Activated CD8-positive, alpha-beta memory T cell treated with anti-CD3 and anti-CD28 coated beads for 36 hours (primary cell): ENCODE data around the gene CAB39L. TPM values are rescaled to one million over a fixed set of nuclear protein-coding genes. Genes with fewer than 3 reads are reported as not detected.
"Not testable (repeated sequence)": the region's sequence is repeated elsewhere in the genome, so short reads cannot be mapped to it uniquely, and the experiment has no call there.

Experiments used
- CTCF ChIA-PET: fragments of 350-600 bp; sonication (Branson Sonifier 250); formaldehyde crosslinking; loops from one replicate; lab custom pipeline; 2021; ENCODE audit warnings: antibody characterized with exemption; lab: Charles Lee
- POLR2A ChIA-PET: fragments of 350-600 bp; sonication (Branson Sonifier 250); formaldehyde crosslinking; loops from one replicate; lab custom pipeline; 2021; ENCODE audit warnings: antibody characterized with exemption; lab: Charles Lee
- total RNA-seq, 2 experiments: library from RNA; stranded (reverse); gene quantifications; one replicate each; pipeline ENCODE4 v1.2.3, GENCODE V29; 2021

CAB39L gene
- total RNA-seq, 2 experiments from 2014 or later = 5.6 to 5.7 TPM

DNA sequence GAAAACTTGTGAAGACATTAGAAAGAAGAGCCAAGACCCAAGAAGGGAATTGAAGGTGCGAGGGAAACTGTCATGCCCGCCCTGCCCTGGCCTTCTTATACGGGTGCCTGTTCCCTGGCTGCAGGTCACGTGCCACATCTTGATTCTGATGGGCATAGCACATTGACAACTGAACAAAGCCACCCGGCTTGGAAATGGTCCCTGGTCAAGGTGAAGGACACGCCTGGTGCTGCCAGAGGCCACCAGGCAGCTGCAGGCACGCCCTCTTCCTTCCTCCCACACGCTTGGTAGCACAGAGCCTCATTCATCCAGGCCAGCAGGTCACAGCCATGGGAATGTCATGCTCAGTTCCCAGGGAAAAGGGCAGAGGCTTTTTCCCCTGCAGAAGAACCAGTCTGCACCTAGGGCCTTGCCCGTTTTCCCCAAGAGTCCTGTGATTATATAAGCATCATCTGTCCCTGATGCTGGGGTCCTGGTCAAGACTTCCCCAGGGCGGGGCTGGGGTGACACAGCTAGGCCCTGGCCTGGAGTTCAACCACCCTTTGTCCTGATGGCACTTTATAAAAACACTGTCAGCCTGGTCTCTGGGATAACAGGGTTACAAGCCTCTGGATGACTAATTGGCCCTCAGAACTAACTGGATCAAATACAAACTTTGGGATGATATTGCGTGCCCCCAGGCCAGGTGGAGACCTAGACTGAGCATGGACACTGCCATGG lies 140.2 kb downstream of the CAB39L start:
- ChIA-PET CTCF (no interaction called here), POLR2A (interaction anchor here (0.6 kb wide), 1 partner anchor 203 kb away, joined by 6 read pairs; no protein-coding TSS in a partner anchor)

DNA sequence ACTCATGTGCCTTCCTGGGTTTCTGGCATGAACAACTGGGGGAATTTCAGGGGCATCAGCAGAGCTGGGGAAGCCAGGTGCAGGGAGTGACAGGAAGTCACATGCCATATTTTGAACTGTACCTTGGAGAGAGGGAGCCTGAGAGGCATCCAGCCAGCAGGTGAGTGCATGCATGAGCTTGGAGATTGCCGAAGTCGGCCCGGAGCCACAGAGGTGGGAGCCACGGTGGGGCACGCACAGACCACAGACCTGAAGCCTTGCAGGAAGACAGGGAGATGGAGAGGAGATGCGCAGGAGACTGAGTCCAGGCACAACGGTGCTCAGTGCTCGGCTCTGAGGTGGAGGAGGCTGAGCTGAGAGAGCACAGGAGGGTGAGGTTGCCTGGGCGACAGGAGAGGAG lies 141.0 kb downstream of the CAB39L start:
- ChIA-PET CTCF (interaction anchor here (1.3 kb wide), 1 partner anchor 304 kb away, joined by 4 read pairs; no protein-coding TSS in a partner anchor), POLR2A (interaction anchor here (0.6 kb wide), 1 partner anchor 204 kb away, joined by 6 read pairs; no protein-coding TSS in a partner anchor)

DNA sequence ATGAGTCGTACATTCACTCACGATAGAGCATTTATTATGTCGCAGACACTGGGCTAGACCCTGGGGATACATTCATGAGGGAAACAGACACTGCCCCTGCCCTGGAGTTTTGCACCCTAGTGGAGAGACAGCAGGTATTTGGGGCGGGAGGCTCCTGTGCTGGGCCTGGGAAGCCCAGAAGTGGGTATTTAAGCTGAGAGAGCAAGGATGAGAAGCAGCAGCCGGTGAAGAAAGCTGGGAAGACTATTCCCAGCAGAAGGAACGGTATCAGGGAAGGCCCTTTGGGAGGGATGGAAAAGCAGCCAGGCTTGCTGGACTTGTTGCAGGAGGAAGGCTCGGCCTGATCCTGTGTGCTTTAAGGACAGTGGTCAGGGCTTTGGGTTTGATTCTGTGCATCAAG lies 141.6 kb downstream of the CAB39L start:
- ChIA-PET CTCF (interaction anchor here (1.3 kb wide), 1 partner anchor 305 kb away, joined by 4 read pairs; no protein-coding TSS in a partner anchor), POLR2A (no interaction called here)

DNA sequence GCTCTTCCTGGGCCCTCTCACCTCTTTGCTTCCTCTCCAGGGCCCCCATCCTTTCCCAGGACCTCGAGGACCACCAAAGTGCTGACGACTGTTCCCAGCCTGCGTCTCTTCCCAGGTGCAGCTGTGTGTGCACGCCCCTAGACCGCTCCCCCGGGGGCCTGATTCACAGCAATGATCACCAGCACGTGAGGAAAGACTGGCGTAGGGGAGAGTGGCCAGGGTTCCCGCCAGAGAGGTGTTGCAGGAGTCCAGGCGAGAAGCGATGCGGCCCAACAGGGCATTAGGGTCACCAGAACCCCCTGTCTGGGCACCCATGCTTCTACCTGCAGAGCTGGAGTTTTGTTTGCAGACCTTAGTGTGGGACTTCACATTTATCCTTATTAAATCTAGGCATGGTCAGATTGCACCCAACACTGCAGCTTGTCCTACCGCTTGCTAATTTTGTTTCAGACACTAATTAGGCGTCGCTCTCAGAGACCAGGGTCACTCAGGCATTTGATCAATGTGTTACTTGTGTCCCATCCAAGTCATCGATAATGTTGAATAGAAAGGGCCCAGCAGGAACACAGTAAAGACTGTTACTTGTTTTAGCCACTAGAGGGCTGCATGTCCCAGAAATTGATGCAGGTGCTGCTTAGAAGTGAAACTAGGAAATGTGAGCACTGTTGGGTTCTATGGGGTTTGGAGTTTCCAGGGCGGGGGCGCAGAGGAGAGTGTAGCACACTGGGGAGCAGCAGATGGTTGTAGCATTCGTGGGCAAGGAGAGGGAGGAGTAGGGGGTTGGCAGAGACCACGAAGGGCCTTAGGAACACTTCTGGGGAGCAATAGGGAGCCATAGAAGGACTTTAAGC lies 142.9 kb downstream of the CAB39L start:
- ChIA-PET POLR2A (interaction anchor here (0.7 to 1.0 kb wide), 3 partner anchors 8 to 142 kb away, joined by 3 to 8 read pairs (median 5); partner anchors contain the start of gene CAB39L), CTCF (interaction anchor here (0.7 to 1.7 kb wide), 12 partner anchors 20 to 1377 kb away, joined by 3 to 8 read pairs (median 4); no protein-coding TSS in a partner anchor)

DNA sequence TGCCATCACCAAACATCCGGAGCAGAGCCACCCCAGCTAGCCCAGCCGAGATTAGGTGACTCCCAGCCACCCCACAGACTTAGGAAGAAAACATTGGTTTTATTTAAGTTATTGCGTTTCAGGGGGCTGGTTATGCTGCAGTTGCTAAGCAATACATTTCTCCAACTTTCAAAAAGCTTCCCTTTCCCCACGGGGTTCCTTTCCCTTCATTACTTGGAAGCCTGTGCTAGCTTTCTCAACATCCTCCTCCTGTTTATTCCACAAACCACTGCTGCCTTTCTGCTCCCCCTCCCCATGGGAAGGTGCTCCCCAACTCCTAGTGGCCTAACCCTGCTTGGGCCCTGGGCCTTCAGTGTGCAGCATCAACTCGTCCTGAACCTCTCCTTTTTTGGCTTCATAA lies 143.6 kb downstream of the CAB39L start:
- ChIA-PET POLR2A (interaction anchor here (1.0 kb wide), 1 partner anchor 143 kb away, joined by 3 read pairs; the partner anchor contains the start of gene CAB39L), CTCF (interaction anchor here (0.7 to 1.7 kb wide), 4 partner anchors 19 to 307 kb away, joined by 3 to 8 read pairs (median 4); no protein-coding TSS in a partner anchor)

DNA sequence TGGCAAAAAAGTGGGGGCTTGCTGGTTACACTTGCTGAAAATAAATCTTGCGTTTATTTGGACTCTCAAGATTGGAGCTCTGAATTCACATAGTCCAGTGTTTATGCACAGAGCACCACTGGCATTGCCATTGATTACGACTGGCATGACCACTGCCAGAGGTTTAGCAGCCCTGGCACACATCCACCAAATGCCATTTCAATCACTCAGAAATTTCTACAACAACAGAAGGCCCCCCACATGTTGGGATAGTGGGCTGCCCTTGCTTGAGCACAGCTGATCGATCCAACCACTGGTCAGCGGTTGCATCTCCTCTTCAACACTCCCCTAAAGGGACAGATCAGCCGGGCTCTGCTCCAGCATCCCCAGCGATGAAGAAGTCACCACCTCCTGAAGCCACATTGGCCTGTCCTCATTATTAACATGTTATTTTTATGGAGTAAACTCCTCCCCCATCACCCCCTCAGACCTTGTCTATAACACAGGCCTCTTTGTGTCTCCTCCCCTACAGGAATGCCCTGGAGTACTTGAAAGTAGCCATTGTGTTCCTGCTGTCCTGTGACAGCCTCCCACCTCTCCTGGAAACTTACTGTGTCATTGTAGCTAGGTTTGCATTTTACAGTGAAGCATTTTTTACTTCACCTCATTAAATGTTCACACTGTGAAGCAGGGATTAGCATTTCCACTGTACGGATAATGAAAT lies 144.8 kb downstream of the CAB39L start:
- ChIA-PET CTCF (interaction anchor here (1.0 kb wide), 1 partner anchor 304 kb away, joined by 5 read pairs; no protein-coding TSS in a partner anchor), POLR2A (no interaction called here)

DNA sequence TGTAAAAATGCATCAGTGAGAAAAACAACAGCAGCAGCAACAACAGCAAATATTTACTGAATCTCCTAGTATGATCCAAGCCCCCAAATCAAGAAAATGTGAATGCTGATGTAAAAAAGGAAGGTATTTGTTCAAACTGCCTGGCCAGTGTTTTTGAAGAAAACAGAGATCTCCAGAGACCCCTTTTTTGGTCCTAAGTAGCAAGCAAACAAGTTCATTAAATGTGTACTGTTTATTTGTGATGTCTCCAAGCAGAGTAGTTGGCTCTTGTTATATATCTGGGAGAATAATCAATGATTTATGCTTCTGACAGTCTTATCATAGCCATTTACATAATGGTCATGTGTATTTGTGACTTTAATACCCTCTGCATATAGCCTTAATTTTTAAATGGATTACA lies 145.4 kb downstream of the CAB39L start:
- ChIA-PET POLR2A (no interaction called here), CTCF (no interaction called here)

DNA sequence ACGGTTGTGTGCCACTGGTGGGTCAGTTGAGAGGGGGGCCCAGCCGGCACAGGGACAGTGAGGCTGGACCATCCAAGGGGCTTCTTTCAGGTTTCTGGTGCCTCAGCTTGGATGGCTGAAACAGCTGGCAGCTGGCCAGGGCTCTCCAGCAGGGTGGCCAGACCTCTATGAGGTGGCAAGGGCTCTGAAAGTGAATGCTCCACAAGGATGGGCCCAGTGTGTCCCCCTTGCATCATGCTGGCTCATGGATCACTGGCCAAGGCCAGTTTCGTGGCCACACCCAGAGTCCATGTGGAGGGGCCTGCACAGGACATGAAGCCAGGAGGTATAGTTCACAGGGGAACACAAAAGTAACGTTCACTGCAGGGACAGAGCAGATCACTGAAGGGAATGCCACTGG lies 146.5 kb downstream of the CAB39L start:
- POLR2A ChIA-PET = no interaction called here
- CTCF ChIA-PET = interaction anchor here (1.4 kb wide), 1 partner anchor 9 kb away, joined by 3 read pairs; no protein-coding TSS in a partner anchor

DNA sequence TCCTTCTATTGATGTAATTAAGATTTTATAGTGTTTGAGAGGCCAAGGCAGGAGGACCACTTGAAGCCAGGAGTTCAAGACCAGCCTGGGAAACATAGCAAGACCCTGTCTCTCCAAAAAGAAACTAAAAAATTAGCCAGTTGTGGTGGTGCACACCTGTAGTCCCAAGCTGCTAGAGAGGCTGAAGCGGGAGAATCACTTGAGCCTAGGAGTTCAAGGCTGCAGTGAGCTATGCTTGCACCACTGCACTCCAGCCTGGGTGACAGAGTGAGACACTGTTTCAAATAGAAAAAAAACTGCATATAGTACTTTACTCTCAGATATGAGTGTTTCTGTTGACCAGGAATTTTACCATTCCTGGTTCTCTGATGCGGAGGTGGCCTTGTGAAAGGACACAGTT lies 147.2 kb downstream of the CAB39L start:
- ChIA-PET POLR2A (no interaction called here), CTCF (interaction anchor here (1.0 to 1.6 kb wide), 3 partner anchors 10 to 16 kb away, joined by 3 to 5 read pairs (median 3); no protein-coding TSS in a partner anchor)

DNA sequence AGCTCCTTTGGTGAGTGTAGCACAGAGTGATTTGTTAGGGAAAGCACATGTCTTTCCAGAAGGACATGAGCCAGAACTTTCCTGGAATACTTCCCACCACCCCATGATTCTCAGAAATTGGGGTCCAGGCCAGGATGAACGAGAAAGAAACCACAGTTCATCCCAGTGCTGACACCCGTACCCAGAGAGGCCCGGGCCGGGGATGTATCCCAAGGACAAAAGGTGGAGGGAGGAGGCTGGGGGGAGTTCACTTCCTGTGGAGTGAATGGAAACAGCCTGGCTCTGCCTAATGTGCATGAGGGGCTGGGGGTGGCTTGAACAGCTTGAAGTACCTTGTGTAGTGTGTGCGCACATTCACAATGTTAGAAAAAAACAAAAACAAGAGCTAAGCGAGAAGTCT lies 148.6 kb downstream of the CAB39L start:
- CTCF ChIA-PET = interaction anchor here (1.6 kb wide), 1 partner anchor 15 kb away, joined by 5 read pairs; no protein-coding TSS in a partner anchor
- POLR2A ChIA-PET = no interaction called here

DNA sequence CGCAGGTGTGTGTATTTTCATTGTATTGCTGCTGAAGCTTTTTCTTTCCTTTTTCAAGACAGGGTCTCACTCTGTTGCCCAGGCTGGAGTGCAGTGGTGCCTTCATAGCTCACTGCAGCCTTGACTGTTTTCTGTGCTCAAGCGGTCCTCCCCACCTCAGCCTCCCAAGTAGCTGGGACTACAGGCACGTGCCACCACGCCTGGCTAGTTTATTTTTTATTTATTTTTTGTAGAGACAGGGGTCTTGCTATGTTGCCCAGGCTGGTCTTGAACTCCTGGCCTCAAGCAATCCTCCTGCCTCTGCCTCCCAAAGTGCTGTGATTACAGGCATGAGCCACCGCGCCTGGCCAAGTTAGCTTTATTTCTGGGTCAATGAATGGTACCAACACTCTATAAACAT lies 149.1 kb downstream of the CAB39L start:
- CTCF ChIA-PET, POLR2A ChIA-PET: not testable (repeated sequence)

DNA sequence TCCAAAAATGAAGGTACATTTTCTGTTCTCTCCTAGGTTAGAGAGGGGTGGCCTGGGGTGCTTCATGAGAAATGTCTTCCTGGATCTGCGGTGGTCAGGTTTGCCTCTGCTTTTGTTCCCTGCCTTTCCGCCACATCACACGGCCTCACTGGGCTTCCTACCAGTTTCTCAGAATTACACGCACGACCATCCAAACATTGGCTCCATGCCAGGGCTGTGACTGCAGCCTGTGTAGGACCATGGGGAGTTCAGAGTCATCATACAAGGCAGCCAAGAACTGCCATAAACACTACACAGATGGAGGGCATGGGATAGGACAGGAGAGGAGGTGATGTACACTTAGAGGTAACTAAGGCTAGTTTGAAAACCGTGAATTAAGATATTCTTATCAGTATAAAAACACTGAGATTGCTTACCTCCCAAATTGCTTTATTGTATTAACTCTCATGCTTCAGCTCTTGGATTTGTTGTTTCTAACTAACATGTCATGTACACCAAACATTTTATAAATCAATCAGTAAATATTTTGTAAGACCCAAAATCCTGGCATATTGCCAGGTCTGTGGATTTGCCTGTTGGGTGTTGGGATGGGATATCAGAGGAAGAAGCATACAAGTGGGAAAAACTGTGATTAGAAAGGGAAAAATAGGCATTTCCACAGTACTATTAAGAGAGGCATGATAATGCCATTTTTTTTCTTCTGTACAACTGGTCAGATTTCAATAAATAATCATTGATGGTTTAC lies 150.9 kb downstream of the CAB39L start:
- ChIA-PET POLR2A (interaction anchor here (0.6 kb wide), 2 partner anchors 9 to 98 kb away, joined by 3 to 8 read pairs; no protein-coding TSS in a partner anchor), CTCF (interaction anchor here (0.5 kb wide), 1 partner anchor 20 kb away, joined by 3 read pairs; no protein-coding TSS in a partner anchor)

DNA sequence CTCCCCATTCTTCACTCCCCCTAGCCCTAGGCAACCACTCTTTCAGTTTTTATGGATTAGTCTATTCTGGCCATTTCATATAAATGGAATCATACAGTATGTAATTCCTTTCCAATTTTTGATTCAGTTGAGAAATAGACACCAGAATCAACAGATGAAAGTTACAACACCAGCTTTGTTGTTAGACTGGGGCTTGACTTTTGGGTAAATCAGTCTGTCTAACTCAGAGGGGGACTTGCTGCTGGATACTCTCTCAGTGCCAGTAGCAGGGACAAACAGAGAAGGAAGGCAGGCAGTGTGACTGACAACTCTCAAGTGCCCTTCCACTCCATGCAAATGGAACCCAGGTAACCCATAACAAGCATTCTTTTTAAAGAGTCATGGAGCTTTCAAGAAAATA lies 155.4 kb downstream of the CAB39L start:
- ChIA-PET CTCF (no interaction called here), POLR2A (interaction anchor here (0.6 kb wide), 1 partner anchor 381 kb away, joined by 3 read pairs; no protein-coding TSS in a partner anchor)

DNA sequence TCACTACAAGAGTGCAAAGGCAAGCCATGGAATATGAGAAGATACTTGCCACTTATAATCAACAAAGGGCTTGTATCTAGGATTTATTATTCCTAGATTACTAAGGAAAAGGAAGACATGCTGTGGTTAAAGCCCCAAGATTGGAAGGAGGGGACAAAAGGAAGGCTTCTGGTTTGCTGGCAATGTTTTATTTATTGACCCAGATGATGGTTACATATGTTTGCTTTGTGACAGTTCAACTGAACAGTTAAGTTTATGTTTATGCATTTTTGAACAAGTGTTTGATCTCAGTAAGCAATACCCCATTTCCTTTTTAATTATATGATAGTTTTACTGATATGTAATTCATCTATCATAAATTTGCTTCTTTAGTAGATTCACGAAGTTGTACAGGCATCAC lies 155.9 kb downstream of the CAB39L start:
- POLR2A ChIA-PET = no interaction called here
- CTCF ChIA-PET = no interaction called here

DNA sequence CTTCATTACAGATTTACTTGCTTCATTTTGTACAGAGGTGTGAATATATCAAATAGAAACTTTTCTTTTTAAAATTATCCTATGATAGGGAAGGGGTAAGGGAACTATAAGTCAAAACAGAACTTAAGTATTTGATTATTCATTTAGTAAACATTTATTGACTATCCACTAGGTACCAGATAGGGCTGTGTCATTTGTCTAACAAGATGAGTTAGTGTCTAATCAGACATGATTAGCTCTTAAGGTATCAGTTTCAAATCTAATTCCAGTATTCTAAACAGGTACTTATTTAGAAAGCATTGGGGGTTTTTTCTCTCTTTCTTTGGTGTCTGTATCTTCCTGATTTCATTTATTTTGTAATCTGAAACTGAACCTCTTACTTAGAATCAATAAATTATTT lies 164.0 kb downstream of the CAB39L start:
- POLR2A ChIA-PET = interaction anchor here (1.0 kb wide), 1 partner anchor 32 kb away, joined by 3 read pairs; the partner anchor contains the start of gene CDADC1
- CTCF ChIA-PET = interaction anchor here (1.2 to 4.0 kb wide), 5 partner anchors 16 to 56 kb away, joined by 3 to 18 read pairs (median 7); partner anchors contain the start of gene CDADC1

DNA sequence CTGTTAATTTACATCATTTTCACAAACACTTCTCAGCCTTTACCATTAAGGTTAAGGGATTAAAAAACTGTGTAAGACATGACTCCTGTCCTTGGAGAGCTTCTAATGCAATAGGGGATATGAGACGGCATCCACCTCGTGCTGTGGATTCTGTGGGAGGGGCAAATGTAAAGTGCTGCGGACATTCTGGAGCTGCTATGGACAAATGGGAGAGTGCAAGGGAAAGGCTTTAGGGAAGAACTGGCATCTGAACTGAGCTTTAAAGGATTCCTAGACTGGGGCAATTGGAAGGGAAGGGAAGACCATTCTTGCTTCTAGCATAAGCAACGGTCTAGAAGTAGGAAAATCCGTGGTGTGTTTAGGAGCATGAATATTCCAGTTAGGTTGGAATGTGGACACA lies 164.8 kb downstream of the CAB39L start:
- ChIA-PET POLR2A (interaction anchor here (1.0 kb wide), 1 partner anchor 31 kb away, joined by 3 read pairs; the partner anchor contains the start of gene CDADC1), CTCF (interaction anchor here (3.7 to 4.0 kb wide), 2 partner anchors 31 to 39 kb away, joined by 13 to 18 read pairs; partner anchors contain the start of gene CDADC1)

DNA sequence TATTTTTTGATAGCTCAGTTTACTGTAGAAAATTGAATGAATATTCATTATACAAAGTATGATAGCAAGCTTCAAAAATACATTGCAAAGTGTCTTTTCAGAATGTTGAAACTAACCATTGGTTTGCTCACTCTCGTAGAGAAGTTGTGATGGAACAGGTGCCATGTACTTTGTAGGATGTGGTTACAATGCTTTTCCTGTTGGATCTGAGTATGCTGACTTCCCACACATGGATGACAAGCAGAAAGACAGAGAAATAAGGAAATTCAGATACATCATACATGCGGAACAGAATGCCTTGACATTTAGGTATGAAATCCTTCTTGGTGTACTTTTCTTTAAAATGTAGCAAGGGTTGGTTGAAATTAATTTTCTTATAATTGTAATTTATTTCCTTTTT lies 165.7 kb downstream of the CAB39L start:
- POLR2A ChIA-PET = no interaction called here
- CTCF ChIA-PET = no interaction called here

DNA sequence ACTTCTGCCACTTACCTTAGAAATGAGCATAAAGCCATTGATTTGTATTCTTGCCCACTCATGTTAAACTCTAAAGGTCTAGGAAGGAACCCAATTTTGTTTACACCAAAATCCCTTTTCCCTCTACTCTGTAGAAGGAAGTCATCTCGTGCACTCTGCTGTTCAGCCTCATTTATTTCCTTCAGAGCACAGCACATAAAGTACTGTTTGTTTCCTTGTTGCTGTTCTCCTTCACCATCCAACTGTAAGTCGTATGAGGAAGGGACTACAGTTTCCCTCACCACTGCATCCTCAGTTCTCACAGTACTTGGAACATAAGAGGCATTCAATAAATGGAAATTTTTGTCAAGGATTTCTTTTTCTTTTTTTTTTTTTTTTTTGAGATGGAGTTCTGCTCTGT lies 171.6 kb downstream of the CAB39L start:
- CTCF ChIA-PET = no interaction called here
- POLR2A ChIA-PET = no interaction called here
